Motor neuron (in vitro differentiated cells): ENCODE data around the gene FAM174C. TPM values are rescaled to one million over a fixed set of nuclear protein-coding genes. Genes with fewer than 3 reads are reported as not detected.
"Not testable (repeated sequence)": the region's sequence is repeated elsewhere in the genome, so short reads cannot be mapped to it uniquely, and the experiment has no call there.

Experiments used
- ATAC-seq, 8 experiments: fragments of 200-7000 bp; cut with Tn5 transposase; replicated peaks in 6 of 8; 2 replicates each; pipeline ENCODE4 v1.8.0; 2021; ENCODE audit warnings: mild to moderate bottlenecking in 8 of 8, moderate library complexity in 8 of 8
- H3K27ac ChIP-seq, 2 donors: fragments of 250-450 bp; sonication (Bioruptor Pico); 2 replicates each; pipeline ENCODE4 v1.9.0; 2021; ENCODE audit warnings: antibody characterized with exemption in 2 of 2, mild to moderate bottlenecking in 2 of 2, moderate library complexity in 1 of 2
- H3K4me1 ChIP-seq, 2 donors: fragments of 250-450 bp; sonication (Bioruptor Pico); replicated peaks in 1 of 2; 2 replicates each; pipeline ENCODE4 v1.6.1; 2021; ENCODE audit warnings: antibody characterized with exemption in 2 of 2, mild to moderate bottlenecking in 2 of 2, moderate library complexity in 1 of 2
- H3K4me3 ChIP-seq, 5 donors: fragments of 250-450 bp; sonication (Bioruptor Pico); 2 replicates each; pipeline ENCODE4 v1.9.0; 2021; ENCODE audit warnings: antibody characterized with exemption in 5 of 5, mild to moderate bottlenecking in 5 of 5, moderate library complexity in 4 of 5
- WGBS, 10 experiments: fragments of 450-650 bp; shearing (Covaris generic); methylation state at CpG; one replicate each; pipeline ENCODE4 v1.0.0; 2022; 5-methylcytosine and 5-hydroxymethylcytosine counted together
- in situ Hi-C, 9 experiments: fragments of 400-800 bp; cut with MboI; loops; one replicate each; pipeline ENCODE4 v1.15.0; 2021; ENCODE audit warnings: low sequenced_read_pairs in 9 of 9, low pct_unique_long_range_greater_than_20kb in 2 of 9; ENCODE audit not compliant: unreplicated experiment in 9 of 9
- total RNA-seq, 8 experiments: library from RNA; unstranded; fragments of 300-600 nt; gene quantifications; 2 replicates each; pipeline versions ENCODE4 v1.2.3 to v1.2.4, GENCODE V29; 2022

The FAM174C gene
- total RNA-seq, 8 experiments from 2014 or later = 14.2 to 88.9 (median 25.3) TPM

- not testable (repeated sequence) for ATAC-seq
Measured at GRCh38 chr19:1320282-1320650, 44.9 kb downstream of the FAM174C start.

GRCh38 chr19:1321539-1321938 lies 46.2 kb downstream of the FAM174C start:
- in situ Hi-C loops = no loop called here
- ATAC-seq = no peak
- Histone ChIP-seq H3K4me1 (peaks cover 31 to 37% of the 10 kb centered on the region in 2 donors), H3K4me3 (no peak overlapping the region), H3K27ac (no peak overlapping the region)
- whole genome bisulfite sequencing, 10 experiments = no CpG with 5 or more reads among the region's 9 CpGs

More at GRCh38 chr19:1320282-1320650, 44.9 kb downstream of the FAM174C start:
- 43 to 100% (median 80%) methylated on average over 1 to 2 of the region's 3 CpGs; no CpG with 5 or more reads in 6 of the 10 experiments for WGBS, 10 experiments
- H3K27ac ChIP-seq, in situ Hi-C loops, H3K4me3 ChIP-seq: not testable (repeated sequence)
- peaks cover 27 to 40% of the 10 kb centered on the region in 2 donors for H3K4me1 ChIP-seq

GRCh38 chr19:1322198-1322981 lies 47.1 kb downstream of the FAM174C start:
- Histone ChIP-seq H3K4me1 (peaks cover 31 to 37% of the 10 kb centered on the region in 2 donors), H3K27ac (no peak overlapping the region), H3K4me3 (no peak overlapping the region)
- no peak for ATAC-seq
- 65 to 95% (median 89%) methylated on average over 3 to 4 of the region's 16 CpGs; no CpG with 5 or more reads in 1 of the 10 experiments for WGBS, 10 experiments
- in situ Hi-C loops = no loop called here

GRCh38 chr19:1324249-1324805 lies 49.0 kb downstream of the FAM174C start:
- 67 to 100% (median 85%) methylated on average over 2 to 6 of the region's 12 CpGs; no CpG with 5 or more reads in 2 of the 10 experiments for WGBS, 10 experiments

GRCh38 chr19:1324806-1325567 lies 49.7 kb downstream of the FAM174C start:
- in situ Hi-C loops = no loop called here
- 0% methylated on average over 1 to 12 of the region's 66 CpGs; no CpG with 5 or more reads in 8 of the 10 experiments for WGBS, 10 experiments
- peak overlapping the region; percentile 22 to 44 (median 35) for H3K4me3 ChIP-seq
- peaks cover 16 to 24% of the 10 kb centered on the region in 2 donors for H3K4me1 ChIP-seq
- ATAC-seq = peak; percentile 80 to 99 (median 87)
- peak overlapping the region; percentile 73 to 85 for H3K27ac ChIP-seq

More at GRCh38 chr19:1324249-1324805, 49.0 kb downstream of the FAM174C start:
- ATAC-seq = no peak
- peak overlapping the region in 1 of 2 donors; percentile 85 for H3K27ac ChIP-seq
- H3K4me3 ChIP-seq = peak overlapping the region; percentile 22 to 44 (median 35)
- peaks cover 20 to 27% of the 10 kb centered on the region in 2 donors for H3K4me1 ChIP-seq
- in situ Hi-C loops = no loop called here

- ATAC-seq = no peak
- WGBS, 10 experiments = 89 to 100% (median 95%) methylated on average over 2 to 11 of the region's 38 CpGs; no CpG with 5 or more reads in 6 of the 10 experiments
- H3K4me3 ChIP-seq = peak overlapping the region; percentile 22 to 44 (median 35)
- in situ Hi-C loops = no loop called here
- H3K4me1 ChIP-seq = peaks cover 16 to 24% of the 10 kb centered on the region in 2 donors
- H3K27ac ChIP-seq = peak overlapping the region; percentile 73 to 85
Measured at GRCh38 chr19:1325568-1326294, 50.4 kb downstream of the FAM174C start.

GRCh38 chr19:1327125-1327524 lies 51.8 kb downstream of the FAM174C start:
- WGBS, 10 experiments = 56 to 92% (median 75%) methylated on average over 2 to 7 of the region's 14 CpGs; no CpG with 5 or more reads in 5 of the 10 experiments

More at GRCh38 chr19:1327125-1327524, 51.8 kb downstream of the FAM174C start:
- Histone ChIP-seq H3K4me1 (peaks cover 25 to 37% of the 10 kb centered on the region in 2 donors), H3K4me3 (no peak overlapping the region), H3K27ac (no peak overlapping the region)
- no peak for ATAC-seq
- in situ Hi-C loops = no loop called here

Other genes with a start within 250 kb of the FAM174C start
- gene CNN2, start 248.9 kb upstream of the FAM174C start, total RNA-seq = 100 to 1,000 TPM in 2 of 8 experiments, 10 to 100 TPM in 6; 24.9 to 141 (median 63.0) TPM
- 10 to 100 TPM in 4 of 8 experiments, 1 to 10 TPM in 4; 6.5 to 35.6 (median 9.1) TPM for gene ABCA7, start 235.4 kb upstream of the FAM174C start, total RNA-seq
- 10 to 100 TPM in 1 of 8 experiments, 1 to 10 TPM in 7; 2.8 to 13.1 (median 5.7) TPM for gene ARHGAP45, start 208.4 kb upstream of the FAM174C start, total RNA-seq
- gene POLR2E, start 180.2 kb upstream of the FAM174C start, total RNA-seq = 100 to 1,000 TPM in 4 of 8 experiments, 10 to 100 TPM in 4; 73.0 to 233 (median 103) TPM
- 100 to 1,000 TPM; 331 to 509 (median 399) TPM for gene GPX4, start 171.5 kb upstream of the FAM174C start, total RNA-seq
- 10 to 100 TPM in 6 of 8 experiments, 1 to 10 TPM in 2; 5.6 to 54.9 (median 22.5) TPM for gene SBNO2, start 101.3 kb upstream of the FAM174C start, total RNA-seq
- gene STK11, start 69.8 kb upstream of the FAM174C start, total RNA-seq = 10 to 100 TPM; 30.1 to 61.1 (median 36.6) TPM
- 10 to 100 TPM in 3 of 8 experiments, 1 to 10 TPM in 5; 1.2 to 18.0 (median 8.5) TPM for gene CBARP, start 37.5 kb upstream of the FAM174C start, total RNA-seq
- 100 to 1,000 TPM in 3 of 8 experiments, 10 to 100 TPM in 5; 72.1 to 359 (median 83.5) TPM for gene ATP5F1D, start 33.8 kb upstream of the FAM174C start, total RNA-seq
- gene MIDN, start 26.9 kb upstream of the FAM174C start, total RNA-seq = 10 to 100 TPM; 15.0 to 78.9 (median 35.1) TPM
- 1,000 to 10,000 TPM in 2 of 8 experiments, 100 to 1,000 TPM in 6; 354 to 1,038 (median 830) TPM for gene CIRBP, start 6.2 kb upstream of the FAM174C start, total RNA-seq
- gene EFNA2, start 10.3 kb downstream of the FAM174C start, total RNA-seq = 1 to 10 TPM in 5 of 8 experiments, not detected in 3; 2.4 to 9.2 (median 4.5) TPM
- gene NDUFS7, start 108.4 kb downstream of the FAM174C start, total RNA-seq = 100 to 1,000 TPM in 1 of 8 experiments, 10 to 100 TPM in 7; 82.8 to 117 (median 89.1) TPM
- gene GAMT, start 126.0 kb downstream of the FAM174C start, total RNA-seq = 10 to 100 TPM; 18.6 to 38.9 (median 27.6) TPM
- 100 to 1,000 TPM in 2 of 8 experiments, 10 to 100 TPM in 6; 32.3 to 129 (median 46.7) TPM for gene DAZAP1, start 132.1 kb downstream of the FAM174C start, total RNA-seq
- 1,000 to 10,000 TPM; 1,397 to 2,339 (median 1,906) TPM for gene RPS15, start 162.9 kb downstream of the FAM174C start, total RNA-seq
- 10 to 100 TPM in 5 of 8 experiments, 1 to 10 TPM in 1, under 1 TPM in 2; 0.31 to 52.0 (median 31.9) TPM for gene APC2, start 174.6 kb downstream of the FAM174C start, total RNA-seq
- gene C19orf25, start 203.7 kb downstream of the FAM174C start, total RNA-seq = 10 to 100 TPM; 27.2 to 34.3 (median 32.7) TPM
- 1 to 10 TPM; 1.9 to 5.6 (median 4.4) TPM for gene PCSK4, start 214.8 kb downstream of the FAM174C start, total RNA-seq
- gene REEP6, start 215.7 kb downstream of the FAM174C start, total RNA-seq = 10 to 100 TPM in 1 of 8 experiments, 1 to 10 TPM in 7; 3.2 to 16.8 (median 5.7) TPM
- gene ADAMTSL5, start 237.5 kb downstream of the FAM174C start, total RNA-seq = 1 to 10 TPM in 4 of 8 experiments, under 1 TPM in 3, not detected in 1; 0.09 to 8.2 (median 1.5) TPM
- gene PLK5, start 248.5 kb downstream of the FAM174C start, total RNA-seq = under 1 TPM in 6 of 8 experiments, not detected in 2; 0.27 to 0.45 (median 0.29) TPM